ENCODE measurements around the gene TACO1. TPM values are rescaled to one million over a fixed set of nuclear protein-coding genes. Genes with fewer than 3 reads are reported as not detected.

TACO1 gene
- polyA plus RNA-seq, 6 donors from 2014 or later, result 14.9 to 19.7 (median 16.8) TPM

- DNase-seq (no peak), ATAC-seq (ENCODE audit: low read depth in 2 of 2) (no peak)
- Mint-ChIP-seq H3K9me3 (no peaks in the 10 kb centered on the region), H3K27ac (peak overlapping the region in 2 of 6 donors; percentile 22 to 32), H3K36me3 (peaks cover 4 to 12% of the 10 kb centered on the region in 2 donors), H3K4me3 (no peak overlapping the region), H3K4me1 (peaks cover 0 to 6% (median 0%) of the 10 kb centered on the region in 3 donors), H3K27me3 (no peaks in the 10 kb centered on the region)
These were observed 10.2 kb downstream of the TACO1 start for GRCh38 chr17:63610854-63611253.

GRCh38 chr17:63611354-63611753 is 10.7 kb downstream of the TACO1 start:
- ATAC-seq (ENCODE audit: low read depth in 2 of 2), result no peak
- Mint-ChIP-seq H3K9me3 (no peaks in the 10 kb centered on the region), H3K36me3 (peaks cover 0 to 10% of the 10 kb centered on the region in 2 donors), H3K27me3 (no peaks in the 10 kb centered on the region), H3K4me3 (no peak overlapping the region), H3K4me1 (peaks cover 0 to 5% (median 0%) of the 10 kb centered on the region in 3 donors), H3K27ac (peak overlapping the region in 1 of 6 donors; percentile 20)
- DNase-seq, result no peak

GRCh38 chr17:63613663-63614062 is 13.0 kb downstream of the TACO1 start:
- H3K36me3 Mint-ChIP-seq, result peaks cover 0 to 5% of the 10 kb centered on the region in 2 donors
- H3K4me3 Mint-ChIP-seq, result no peak overlapping the region
- ATAC-seq (ENCODE audit: low read depth in 2 of 2) (no peak), DNase-seq (no peak)
- H3K27ac Mint-ChIP-seq, result no peak overlapping the region
- H3K27me3 Mint-ChIP-seq, result no peaks in the 10 kb centered on the region
- no peaks in the 10 kb centered on the region for H3K9me3 Mint-ChIP-seq
- peaks cover 0 to 5% (median 0%) of the 10 kb centered on the region in 3 donors for H3K4me1 Mint-ChIP-seq

GRCh38 chr17:63621229-63621683 is 20.6 kb downstream of the TACO1 start:
- ATAC-seq (ENCODE audit: low read depth in 2 of 2), result no peak
- H3K4me3 Mint-ChIP-seq, result peak overlapping the region; percentile 83 to 98 (median 94)
- H3K27me3 Mint-ChIP-seq, result no peaks in the 10 kb centered on the region
- DNase-seq, result no peak
- H3K36me3 Mint-ChIP-seq, result no peaks in the 10 kb centered on the region
- no peaks in the 10 kb centered on the region for H3K9me3 Mint-ChIP-seq
- peak overlapping the region in 4 of 6 donors; percentile 31 to 89 (median 58) for H3K27ac Mint-ChIP-seq
- peaks cover 32 to 38% (median 37%) of the 10 kb centered on the region in 3 donors for H3K4me1 Mint-ChIP-seq

GRCh38 chr17:63621684-63622573 is 21.2 kb downstream of the TACO1 start, which contains the start of gene MAP3K3:
TSS of gene MAP3K3 (plus strand) at chr17:63622417. CDS start at chr17:63622760, 343 bp downstream.
- peaks cover 39 to 44% (median 44%) of the 10 kb centered on the region in 3 donors for H3K4me1 Mint-ChIP-seq
- H3K27ac Mint-ChIP-seq, result peak within 1 kb of the TSS; percentile 77 to 94 (median 88)
- no peaks in the 10 kb centered on the region for H3K36me3 Mint-ChIP-seq
- no peaks in the 10 kb centered on the region for H3K9me3 Mint-ChIP-seq
- H3K4me3 Mint-ChIP-seq, result peak within 1 kb of the TSS; percentile 95 to 99 (median 98)
- DNase-seq (peak; percentile 97), ATAC-seq (ENCODE audit: low read depth in 2 of 2) (peak; percentile 88 to 91)
- no peaks in the 10 kb centered on the region for H3K27me3 Mint-ChIP-seq

GRCh38 chr17:63622574-63623390 is 22.1 kb downstream of the TACO1 start:
- Mint-ChIP-seq H3K36me3 (no peaks in the 10 kb centered on the region), H3K27me3 (no peaks in the 10 kb centered on the region), H3K4me1 (peaks cover 43 to 53% (median 47%) of the 10 kb centered on the region in 3 donors), H3K4me3 (peak overlapping the region; percentile 95 to 99 (median 98)), H3K9me3 (no peaks in the 10 kb centered on the region), H3K27ac (peak overlapping the region in 5 of 6 donors; percentile 76 to 90 (median 87))
- DNase-seq (peak; percentile 56), ATAC-seq (ENCODE audit: low read depth in 2 of 2) (peak; percentile 28 to 30)

GRCh38 chr17:63623786-63624530 is 23.3 kb downstream of the TACO1 start:
- H3K27me3 Mint-ChIP-seq, result no peaks in the 10 kb centered on the region
- ATAC-seq (ENCODE audit: low read depth in 2 of 2) (no peak), DNase-seq (no peak)
- H3K9me3 Mint-ChIP-seq, result no peaks in the 10 kb centered on the region
- H3K27ac Mint-ChIP-seq, result peak overlapping the region in 3 of 6 donors; percentile 49 to 87 (median 78)
- H3K4me1 Mint-ChIP-seq, result peaks cover 43 to 56% (median 47%) of the 10 kb centered on the region in 3 donors
- H3K4me3 Mint-ChIP-seq, result peak overlapping the region; percentile 95 to 99 (median 98)
- H3K36me3 Mint-ChIP-seq, result no peaks in the 10 kb centered on the region

- H3K27me3 Mint-ChIP-seq, result no peaks in the 10 kb centered on the region
- DNase-seq, result no peak
- H3K9me3 Mint-ChIP-seq, result no peaks in the 10 kb centered on the region
- ATAC-seq (ENCODE audit: low read depth in 2 of 2), result no peak
- H3K36me3 Mint-ChIP-seq, result no peaks in the 10 kb centered on the region
- peaks cover 43 to 56% (median 47%) of the 10 kb centered on the region in 3 donors for H3K4me1 Mint-ChIP-seq
- H3K27ac Mint-ChIP-seq, result peak overlapping the region in 1 of 6 donors; percentile 69
- peak overlapping the region in 6 of 8 donors; percentile 6 to 99 (median 40) for H3K4me3 Mint-ChIP-seq
These were observed 23.8 kb downstream of the TACO1 start for GRCh38 chr17:63624531-63624880.

GRCh38 chr17:63626551-63627180 is 26.0 kb downstream of the TACO1 start:
- Mint-ChIP-seq H3K27ac (peak overlapping the region in 4 of 6 donors; percentile 15 to 55 (median 32)), H3K27me3 (no peaks in the 10 kb centered on the region)

GRCh38 chr17:63629627-63630026 is 28.9 kb downstream of the TACO1 start:
- Mint-ChIP-seq H3K27me3 (no peaks in the 10 kb centered on the region), H3K36me3 (peaks cover 0 to 6% of the 10 kb centered on the region in 2 donors), H3K4me1 (peaks cover 37 to 42% (median 40%) of the 10 kb centered on the region in 3 donors), H3K4me3 (no peak overlapping the region), H3K27ac (peak overlapping the region in 1 of 6 donors; percentile 21), H3K9me3 (no peaks in the 10 kb centered on the region)
- DNase-seq (no peak), ATAC-seq (ENCODE audit: low read depth in 2 of 2) (no peak)

More at GRCh38 chr17:63626551-63627180, 26.0 kb downstream of the TACO1 start:
- Mint-ChIP-seq H3K9me3 (no peaks in the 10 kb centered on the region), H3K4me1 (peaks cover 44 to 56% (median 50%) of the 10 kb centered on the region in 3 donors), H3K4me3 (peak overlapping the region in 1 of 8 donors; percentile 1), H3K36me3 (no peaks in the 10 kb centered on the region)
- DNase-seq (no peak), ATAC-seq (ENCODE audit: low read depth in 2 of 2) (no peak)

GRCh38 chr17:63631062-63631461 is 30.4 kb downstream of the TACO1 start:
- peaks cover 28 to 41% (median 28%) of the 10 kb centered on the region in 3 donors for H3K4me1 Mint-ChIP-seq
- no peaks in the 10 kb centered on the region for H3K9me3 Mint-ChIP-seq
- ATAC-seq (ENCODE audit: low read depth in 2 of 2) (no peak), DNase-seq (no peak)
- H3K36me3 Mint-ChIP-seq, result peaks cover 8 to 15% of the 10 kb centered on the region in 2 donors
- no peak overlapping the region for H3K27ac Mint-ChIP-seq
- H3K4me3 Mint-ChIP-seq, result no peak overlapping the region
- H3K27me3 Mint-ChIP-seq, result no peaks in the 10 kb centered on the region

- peaks cover 22 to 39% (median 23%) of the 10 kb centered on the region in 3 donors for H3K4me1 Mint-ChIP-seq
- no peak overlapping the region for H3K4me3 Mint-ChIP-seq
- no peak overlapping the region for H3K27ac Mint-ChIP-seq
- ATAC-seq (ENCODE audit: low read depth in 2 of 2) (no peak), DNase-seq (no peak)
- no peaks in the 10 kb centered on the region for H3K27me3 Mint-ChIP-seq
- H3K36me3 Mint-ChIP-seq, result peaks cover 14 to 19% of the 10 kb centered on the region in 2 donors
- no peaks in the 10 kb centered on the region for H3K9me3 Mint-ChIP-seq
These were observed 30.9 kb downstream of the TACO1 start for GRCh38 chr17:63631626-63632025.

Data from naive B cell (primary cell).